HCT116 (cell line): ENCODE data around the gene EVI5. TPM values are rescaled to one million over a fixed set of nuclear protein-coding genes. Genes with fewer than 3 reads are reported as not detected.

Experiments used
- ATAC-seq: fragments of 200-7000 bp; cut with Tn5 transposase; 2 replicates; pipeline ENCODE4 v1.9.1; 2020; ENCODE audit warnings: mild to moderate bottlenecking, moderate library complexity
- BruUV-seq: library from RNA; stranded (reverse); fragments of 400-500 nt; replicated peaks from 2 replicates; lab custom pipeline; 2021; lab: Mats Ljungman, UMichigan
- CTCF ChIA-PET: fragments of 300-600 bp; sonication (Branson Sonifier 250); formaldehyde crosslinking; loops from one replicate; lab custom pipeline; 2021; ENCODE audit warnings: antibody characterized with exemption; lab: Charles Lee
- POLR2A ChIA-PET: fragments of 300-600, 350-600 bp; sonication (Branson Sonifier 250); formaldehyde crosslinking; loops from one replicate; lab custom pipeline; 2021; ENCODE audit warnings: antibody characterized with exemption; lab: Charles Lee
- RAD21 ChIA-PET, 2 experiments: fragments of 300-600 bp; sonication (Branson Sonifier 250); formaldehyde crosslinking; loops; one replicate each; lab custom pipeline; 2023; ENCODE audit warnings: low total read pairs in 2 of 2; ENCODE audit not compliant: uncharacterized antibody in 2 of 2, unreplicated experiment in 2 of 2, low non-redundant PET in 1 of 2; lab: Charles Lee
- DNase-seq: peaks from one replicate; pipeline ENCODE4 v3.0.0-alpha.2; 2010; ENCODE audit warnings: low read depth, low spot score
- H2AFZ ChIP-seq: fragments of 200-600 bp; shearing (Covaris generic), sonication (generic); 2 replicates; pipeline ENCODE4 v1.6.1; 2017; ENCODE audit warnings: low read depth, mixed run types, mixed read lengths, antibody characterized with exemption, low read length; ENCODE audit not compliant: poor library complexity, severe bottlenecking
- H3K27ac ChIP-seq: 2 replicates; pipeline ENCODE4 v1.5.1; 2012; ENCODE audit warnings: low read depth, low read length
- H3K27me3 ChIP-seq: fragments of 200-600 bp; sonication (generic); 2 replicates; pipeline ENCODE4 v1.6.1; 2016; ENCODE audit warnings: mixed run types, low read length, mixed read lengths; ENCODE audit not compliant: insufficient read depth
- H3K36me3 ChIP-seq, 2 experiments: fragments of 200-500 bp in 1 of 2; fragments of 200-600 bp in 1 of 2; sonication (Bioruptor generic) in 1 of 2; sonication (generic) in 1 of 2; 2 replicates each; pipeline versions ENCODE4 v1.5.1 to v1.6.1; 2014 to 2016; ENCODE audit warnings: low read length in 2 of 2, inconsistent platforms in 1 of 2, mixed read lengths in 1 of 2, mixed run types in 1 of 2; ENCODE audit not compliant: insufficient read depth in 2 of 2, control insufficient read depth in 1 of 2
- H3K4me1 ChIP-seq, 2 experiments: fragments of 200-600 bp in 1 of 2; sonication (generic) in 1 of 2; 2 replicates each; pipeline versions ENCODE4 v1.5.1 to v1.6.1; 2012 to 2017; ENCODE audit warnings: low read length in 2 of 2, inconsistent platforms in 1 of 2, mild to moderate bottlenecking in 1 of 2, mixed read lengths in 1 of 2, mixed run types in 1 of 2, moderate library complexity in 1 of 2; ENCODE audit not compliant: insufficient read depth in 2 of 2, control insufficient read depth in 1 of 2
- H3K4me2 ChIP-seq: fragments of 200-600 bp; sonication (generic); 2 replicates; pipeline ENCODE4 v1.6.1; 2017; ENCODE audit warnings: mixed run types, low read length, mixed read lengths
- H3K4me3 ChIP-seq, 2 experiments: fragments of 200-600 bp in 1 of 2; sonication (generic) in 1 of 2; replicated peaks in 1 of 2; 2 replicates each; pipeline ENCODE4 v1.5.1; 2011 to 2016; ENCODE audit warnings: low read length in 2 of 2, control low read depth in 1 of 2, low read depth in 1 of 2, mild to moderate bottlenecking in 1 of 2, mixed read lengths in 1 of 2, mixed run types in 1 of 2
- H3K79me2 ChIP-seq: fragments of 200-600 bp; sonication (generic); 2 replicates; pipeline ENCODE4 v1.6.1; 2017; ENCODE audit warnings: mild to moderate bottlenecking, mixed run types, low read length, moderate library complexity, mixed read lengths; ENCODE audit not compliant: insufficient read depth
- H3K9ac ChIP-seq: fragments of 200-600 bp; sonication (generic); 2 replicates; pipeline ENCODE4 v1.6.1; 2016; ENCODE audit warnings: low read length, mixed read lengths
- H3K9me2 ChIP-seq: fragments of 200-600 bp; sonication (generic), shearing (Covaris generic); 2 replicates; pipeline ENCODE4 v1.6.1; 2017; ENCODE audit warnings: mixed run types, mild to moderate bottlenecking, moderate library complexity; ENCODE audit not compliant: insufficient read depth
- H3K9me3 ChIP-seq, 2 experiments: fragments of 200-500 bp in 1 of 2; fragments of 200-600 bp in 1 of 2; sonication (Bioruptor generic) in 1 of 2; sonication (generic) in 1 of 2; 2 replicates each; pipeline ENCODE4 v1.6.1; 2014 to 2017; ENCODE audit warnings: low read length in 2 of 2, mixed read lengths in 2 of 2, inconsistent platforms in 1 of 2, low read depth in 1 of 2, mild to moderate bottlenecking in 1 of 2, mixed run types in 1 of 2, moderate library complexity in 1 of 2; ENCODE audit not compliant: control insufficient read depth in 1 of 2, insufficient read depth in 1 of 2
- H4K20me1 ChIP-seq: fragments of 200-600 bp; sonication (generic), shearing (Covaris generic); 2 replicates; pipeline ENCODE4 v1.6.1; 2017; ENCODE audit warnings: mixed run types, mild to moderate bottlenecking, moderate library complexity; ENCODE audit not compliant: insufficient read depth
- CEBPB ChIP-seq: IDR thresholded peaks from 2 replicates; pipeline ENCODE4 v1.6.1; 2012; ENCODE audit warnings: low read depth
- EGR1 ChIP-seq: IDR thresholded peaks from 2 replicates; pipeline ENCODE4 v1.6.1; 2012; ENCODE audit warnings: low read depth
- ELF1 ChIP-seq: IDR thresholded peaks from 2 replicates; pipeline ENCODE4 v1.6.1; 2012; ENCODE audit warnings: low read depth, borderline replicate concordance
- FOSL1 ChIP-seq: IDR thresholded peaks from 2 replicates; pipeline ENCODE4 v1.6.1; 2012; ENCODE audit warnings: low read depth
- POLR2AphosphoS5 ChIP-seq: IDR thresholded peaks from 2 replicates; pipeline ENCODE4 v1.6.1; 2011; ENCODE audit warnings: mild to moderate bottlenecking, low read depth, low read length, moderate library complexity
- REST ChIP-seq: IDR thresholded peaks from 2 replicates; pipeline ENCODE4 v1.6.1; 2012; ENCODE audit warnings: low read depth
- SIN3A ChIP-seq: IDR thresholded peaks from 2 replicates; pipeline ENCODE4 v1.6.1; 2012; ENCODE audit warnings: low read depth
- ZBTB33 ChIP-seq: IDR thresholded peaks from 2 replicates; pipeline ENCODE4 v1.6.1; 2011; ENCODE audit warnings: mild to moderate bottlenecking, low read length, moderate library complexity; ENCODE audit not compliant: insufficient replicate concordance; ENCODE audit errors: extremely low read depth
- intact Hi-C: fragments of 100-400 bp; cut with micrococcal nuclease; formaldehyde crosslinking; loops from 2 replicates; pipeline ENCODE4 v1.10.0; 2022
- total RNA-seq: library from RNA; stranded (reverse); gene quantifications from one replicate; pipeline ENCODE4 v1.2.1, GENCODE V29; 2021; ENCODE audit not compliant: unreplicated experiment

Gene EVI5
- total RNA-seq, 1 experiment from 2014 or later = 21.8 TPM

GRCh38 chr1:92481971-92482664, 302.8 kb downstream of the EVI5 start:
- DNase-seq = no peak
- Histone ChIP-seq H3K4me1 (peaks cover 7 to 17% of the 10 kb centered on the region in 2 experiments), H4K20me1 (no peaks in the 10 kb centered on the region), H3K79me2 (no peaks in the 10 kb centered on the region), H3K27me3 (no peaks in the 10 kb centered on the region), H3K9me3 (no peaks in the 10 kb centered on the region), H3K4me3 (no peak overlapping the region), H2AFZ (no peak overlapping the region), H3K9ac (no peak overlapping the region), H3K36me3 (no peaks in the 10 kb centered on the region), H3K9me2 (no peaks in the 10 kb centered on the region), H3K4me2 (no peak overlapping the region), H3K27ac (no peak overlapping the region)
- ChIA-PET POLR2A (no interaction called here), RAD21 (no interaction called here), CTCF (no interaction called here)
- no peak for ATAC-seq
- no TSS peak for BruUV-seq
- intact Hi-C loops = no loop called here
- TF ChIP-seq ELF1 (no peak), SIN3A (no peak), REST (no peak), FOSL1 (no peak), POLR2AphosphoS5 (no peak), CEBPB (no peak), EGR1 (no peak), ZBTB33 (no peak)
